Measurements from ENCODE around the gene NKX6-1.

Gene NKX6-1

GRCh38 chr4:84498935-84499623 lies at the start of gene NKX6-1:
NKX6-1 (minus strand) TSS chr4:84499292; CDS start chr4:84498228, 1,064 bp downstream.
- peaks cover 17 to 35% of the 10 kb centered on the region in 2 donors for H3K4me1 Mint-ChIP-seq
- H3K27ac Mint-ChIP-seq = peak within 1 kb of the TSS; percentile 91
- peaks cover 3 to 24% of the 10 kb centered on the region in 2 donors for H3K36me3 Mint-ChIP-seq
- peaks cover 75 to 86% of the 10 kb centered on the region in 2 donors for H3K27me3 Mint-ChIP-seq
- no peak for DNase-seq
- peak within 1 kb of the TSS; percentile 78 to 81 for H3K4me3 Mint-ChIP-seq
- H3K9me3 Mint-ChIP-seq = peaks cover 8 to 11% of the 10 kb centered on the region in 2 donors
- ATAC-seq (replicated peaks) = peak; percentile 46 to 55

GRCh38 chr4:84547211-84547610 lies 48.1 kb upstream of the NKX6-1 start:
- DNase-seq (no peak), ATAC-seq (replicated peaks) (no peak)
- H3K4me1 Mint-ChIP-seq = no peaks in the 10 kb centered on the region

GRCh38 chr4:84545093-84545492 lies 46.0 kb upstream of the NKX6-1 start:
- Mint-ChIP-seq H3K36me3 (no peaks in the 10 kb centered on the region), H3K4me3 (no peak overlapping the region), H3K4me1 (no peaks in the 10 kb centered on the region), H3K27ac (no peak overlapping the region), H3K27me3 (peaks cover 6 to 16% of the 10 kb centered on the region in 2 donors), H3K9me3 (no peaks in the 10 kb centered on the region)
- no peak for ATAC-seq (replicated peaks)
- DNase-seq = no peak

More at GRCh38 chr4:84547211-84547610, 48.1 kb upstream of the NKX6-1 start:
- no peaks in the 10 kb centered on the region for H3K9me3 Mint-ChIP-seq
- H3K27me3 Mint-ChIP-seq = peaks cover 6 to 16% of the 10 kb centered on the region in 2 donors
- H3K36me3 Mint-ChIP-seq = no peaks in the 10 kb centered on the region
- no peak overlapping the region for H3K4me3 Mint-ChIP-seq
- no peak overlapping the region for H3K27ac Mint-ChIP-seq

DNA sequence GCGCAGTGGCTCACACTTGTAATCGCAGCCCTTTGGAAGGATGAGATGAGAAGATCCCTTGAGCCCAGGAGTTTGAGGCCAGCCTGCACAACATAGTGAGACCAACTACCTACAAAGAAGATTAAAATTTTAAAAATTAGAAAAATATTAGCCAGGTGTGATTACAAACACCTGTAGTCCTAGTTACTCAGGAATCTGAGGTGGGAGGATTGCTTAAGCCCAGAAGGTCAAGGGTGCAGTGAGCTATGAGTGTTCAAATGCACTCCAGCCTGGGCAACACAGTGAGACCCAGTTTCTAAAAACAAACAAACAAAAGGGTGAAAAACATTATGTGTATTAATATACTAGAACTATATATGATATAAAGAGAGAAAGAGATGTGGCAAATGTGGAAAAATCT lies 36.8 kb upstream of the NKX6-1 start:
- Mint-ChIP-seq H3K4me3 (no peak overlapping the region), H3K27me3 (peaks cover 10 to 14% of the 10 kb centered on the region in 2 donors), H3K9me3 (peaks cover 0 to 6% of the 10 kb centered on the region in 2 donors), H3K4me1 (no peaks in the 10 kb centered on the region), H3K36me3 (no peaks in the 10 kb centered on the region), H3K27ac (no peak overlapping the region)
- ATAC-seq (replicated peaks) = no peak
- no peak for DNase-seq

- ATAC-seq (replicated peaks) (no peak), DNase-seq (no peak)
- Mint-ChIP-seq H3K4me1 (no peaks in the 10 kb centered on the region), H3K27me3 (peaks cover 8 to 18% of the 10 kb centered on the region in 2 donors), H3K9me3 (peaks cover 0 to 6% of the 10 kb centered on the region in 2 donors), H3K27ac (no peak overlapping the region), H3K4me3 (no peak overlapping the region), H3K36me3 (no peaks in the 10 kb centered on the region)
These were observed 32.6 kb upstream of the NKX6-1 start for GRCh38 chr4:84531689-84532088.

GRCh38 chr4:84530871-84531270 lies 31.8 kb upstream of the NKX6-1 start:
- no peaks in the 10 kb centered on the region for H3K36me3 Mint-ChIP-seq
- H3K27ac Mint-ChIP-seq = no peak overlapping the region
- H3K4me3 Mint-ChIP-seq = no peak overlapping the region
- ATAC-seq (replicated peaks) (no peak), DNase-seq (no peak)
- peaks cover 15 to 23% of the 10 kb centered on the region in 2 donors for H3K27me3 Mint-ChIP-seq
- H3K9me3 Mint-ChIP-seq = peaks cover 0 to 6% of the 10 kb centered on the region in 2 donors
- no peaks in the 10 kb centered on the region for H3K4me1 Mint-ChIP-seq

DNA sequence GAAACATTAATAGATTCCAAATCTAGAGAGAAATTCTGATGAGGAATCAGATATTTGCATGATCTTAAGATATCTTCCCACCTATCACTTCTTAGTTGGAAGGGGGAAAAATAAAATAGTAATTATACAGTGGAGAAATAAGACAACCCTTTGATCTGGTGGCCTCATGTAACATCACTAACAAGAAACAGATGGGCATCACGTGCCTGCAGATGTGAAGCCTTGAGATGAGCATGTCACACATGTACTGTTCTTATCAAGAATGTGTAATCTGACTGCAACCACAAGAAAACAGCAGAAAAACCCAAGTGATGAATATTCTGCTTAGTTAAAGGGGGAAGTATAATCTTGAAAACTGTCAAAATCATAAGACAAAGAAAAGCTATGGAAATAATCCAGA lies 31.4 kb upstream of the NKX6-1 start:
- ATAC-seq (replicated peaks) (no peak), DNase-seq (no peak)
- H3K4me1 Mint-ChIP-seq = no peaks in the 10 kb centered on the region
- peaks cover 17 to 23% of the 10 kb centered on the region in 2 donors for H3K27me3 Mint-ChIP-seq
- peaks cover 0 to 6% of the 10 kb centered on the region in 2 donors for H3K9me3 Mint-ChIP-seq
- no peak overlapping the region for H3K27ac Mint-ChIP-seq
- H3K36me3 Mint-ChIP-seq = no peaks in the 10 kb centered on the region
- H3K4me3 Mint-ChIP-seq = no peak overlapping the region

- Mint-ChIP-seq H3K27ac (no peak overlapping the region), H3K4me1 (no peaks in the 10 kb centered on the region), H3K4me3 (no peak overlapping the region), H3K36me3 (no peaks in the 10 kb centered on the region), H3K27me3 (peaks cover 16 to 20% of the 10 kb centered on the region in 2 donors), H3K9me3 (peaks cover 0 to 6% of the 10 kb centered on the region in 2 donors)
- DNase-seq (no peak), ATAC-seq (replicated peaks) (peak; percentile 38 to 41)
These were observed 30.2 kb upstream of the NKX6-1 start for GRCh38 chr4:84529169-84529751.

DNA sequence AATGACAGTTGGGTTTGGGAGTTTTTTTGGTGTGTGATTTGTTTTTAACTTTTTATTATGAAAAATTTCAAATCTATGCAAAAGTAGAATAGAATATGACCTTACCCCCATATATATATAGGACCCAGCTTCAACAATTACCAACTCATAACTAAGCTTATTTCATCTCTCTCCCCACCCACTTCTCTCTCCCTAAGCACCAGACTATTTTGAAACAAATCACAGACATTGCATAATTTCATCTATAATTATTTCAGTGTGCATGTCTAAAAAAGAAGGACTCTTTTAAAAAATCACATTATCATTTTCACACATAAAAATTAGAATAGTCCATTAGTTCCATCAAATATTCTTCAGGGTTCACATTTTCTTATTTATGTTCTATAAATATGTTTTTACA lies 28.3 kb upstream of the NKX6-1 start:
- peaks cover 0 to 3% of the 10 kb centered on the region in 2 donors for H3K9me3 Mint-ChIP-seq
- no peaks in the 10 kb centered on the region for H3K4me1 Mint-ChIP-seq
- peaks cover 16 to 25% of the 10 kb centered on the region in 2 donors for H3K27me3 Mint-ChIP-seq
- no peak overlapping the region for H3K27ac Mint-ChIP-seq
- ATAC-seq (replicated peaks) (no peak), DNase-seq (no peak)
- no peak overlapping the region for H3K4me3 Mint-ChIP-seq
- peaks cover 0 to 2% of the 10 kb centered on the region in 2 donors for H3K36me3 Mint-ChIP-seq

DNA sequence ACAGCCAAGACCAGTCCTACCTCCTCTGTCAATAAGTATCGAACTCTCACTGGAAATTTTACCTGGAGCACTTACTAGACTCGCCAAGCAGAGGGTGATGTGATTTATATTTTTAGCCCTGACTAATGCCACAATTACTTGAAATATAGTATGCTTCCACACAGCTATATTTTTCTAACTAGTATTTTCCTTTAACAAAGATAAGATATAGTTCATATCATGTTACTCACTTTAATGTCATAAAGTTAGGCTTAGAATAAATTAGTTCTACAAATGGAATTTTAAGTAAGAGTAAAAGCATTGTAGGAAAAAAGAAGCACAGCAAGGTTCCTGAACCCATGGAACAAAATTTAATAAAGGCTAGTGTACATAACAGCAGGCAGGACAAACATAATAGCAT lies 16.0 kb upstream of the NKX6-1 start:
- no peaks in the 10 kb centered on the region for H3K9me3 Mint-ChIP-seq
- H3K27me3 Mint-ChIP-seq = peaks cover 23 to 36% of the 10 kb centered on the region in 2 donors
- H3K36me3 Mint-ChIP-seq = no peaks in the 10 kb centered on the region
- ATAC-seq (replicated peaks) (no peak), DNase-seq (no peak)
- H3K4me3 Mint-ChIP-seq = no peak overlapping the region
- no peaks in the 10 kb centered on the region for H3K4me1 Mint-ChIP-seq
- H3K27ac Mint-ChIP-seq = no peak overlapping the region

GRCh38 chr4:84512277-84512676 lies 13.2 kb upstream of the NKX6-1 start:
- Mint-ChIP-seq H3K9me3 (no peaks in the 10 kb centered on the region), H3K27ac (no peak overlapping the region), H3K27me3 (peaks cover 28 to 42% of the 10 kb centered on the region in 2 donors), H3K4me3 (no peak overlapping the region), H3K36me3 (no peaks in the 10 kb centered on the region), H3K4me1 (no peaks in the 10 kb centered on the region)
- no peak for DNase-seq
- ATAC-seq (replicated peaks) = no peak

DNA sequence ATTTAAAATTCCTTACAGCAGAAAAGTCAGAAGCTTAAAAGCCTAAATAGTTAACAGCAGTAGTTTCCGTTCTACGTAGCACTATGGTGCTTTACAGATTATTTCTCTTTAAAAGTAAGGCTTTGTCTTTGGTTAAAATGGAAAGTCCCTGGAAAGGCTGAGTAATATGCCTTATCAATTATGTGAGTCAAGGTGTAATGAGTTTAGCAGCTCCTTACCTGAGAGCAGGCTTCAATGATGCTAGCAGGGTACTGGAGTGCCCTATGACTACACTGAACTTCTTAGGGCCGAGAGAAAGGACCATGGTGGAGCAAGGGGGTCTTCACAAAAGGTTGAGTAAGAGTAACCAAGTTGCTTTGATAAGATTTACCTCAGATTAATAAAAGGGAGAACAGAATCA lies 12.6 kb upstream of the NKX6-1 start:
- Mint-ChIP-seq H3K9me3 (no peaks in the 10 kb centered on the region), H3K27me3 (peaks cover 27 to 40% of the 10 kb centered on the region in 2 donors), H3K4me3 (no peak overlapping the region), H3K27ac (no peak overlapping the region), H3K4me1 (no peaks in the 10 kb centered on the region), H3K36me3 (no peaks in the 10 kb centered on the region)
- ATAC-seq (replicated peaks) = no peak
- DNase-seq = no peak

GRCh38 chr4:84507941-84508340 lies 8.8 kb upstream of the NKX6-1 start:
- peaks cover 37 to 62% of the 10 kb centered on the region in 2 donors for H3K27me3 Mint-ChIP-seq

GRCh38 chr4:84504821-84505220 lies 5.7 kb upstream of the NKX6-1 start:
- Mint-ChIP-seq H3K36me3 (peaks cover 0 to 6% of the 10 kb centered on the region in 2 donors), H3K4me1 (peaks cover 2 to 9% of the 10 kb centered on the region in 2 donors), H3K4me3 (no peak overlapping the region), H3K9me3 (peaks cover 4% of the 10 kb centered on the region in 2 donors), H3K27ac (no peak overlapping the region), H3K27me3 (peaks cover 66 to 76% of the 10 kb centered on the region in 2 donors)
- ATAC-seq (replicated peaks) (no peak), DNase-seq (no peak)

More at GRCh38 chr4:84507941-84508340, 8.8 kb upstream of the NKX6-1 start:
- no peak for DNase-seq
- Mint-ChIP-seq H3K4me3 (no peak overlapping the region), H3K4me1 (peaks cover 2 to 5% of the 10 kb centered on the region in 2 donors), H3K36me3 (peaks cover 0 to 3% of the 10 kb centered on the region in 2 donors), H3K27ac (no peak overlapping the region), H3K9me3 (peaks cover 0 to under 1% of the 10 kb centered on the region in 2 donors)
- no peak for ATAC-seq (replicated peaks)

Measured in stimulated activated naive B cell treated with anti-CD40 and anti-IgM and Interleukin-4, amounts not matched to agents 10 μg/mL and 1 μg/mL and 100 μg/mL, for 72 hours (primary cell).